ENCODE results near the gene TMEM145.
"Not testable (repeated sequence)": the region's sequence is repeated elsewhere in the genome, so short reads cannot be mapped to it uniquely, and the experiment has no call there.

The TMEM145 gene

GRCh38 chr19:42339126-42339860, 26.2 kb downstream of the TMEM145 start:
- DNase-seq: not testable (repeated sequence)

DNA sequence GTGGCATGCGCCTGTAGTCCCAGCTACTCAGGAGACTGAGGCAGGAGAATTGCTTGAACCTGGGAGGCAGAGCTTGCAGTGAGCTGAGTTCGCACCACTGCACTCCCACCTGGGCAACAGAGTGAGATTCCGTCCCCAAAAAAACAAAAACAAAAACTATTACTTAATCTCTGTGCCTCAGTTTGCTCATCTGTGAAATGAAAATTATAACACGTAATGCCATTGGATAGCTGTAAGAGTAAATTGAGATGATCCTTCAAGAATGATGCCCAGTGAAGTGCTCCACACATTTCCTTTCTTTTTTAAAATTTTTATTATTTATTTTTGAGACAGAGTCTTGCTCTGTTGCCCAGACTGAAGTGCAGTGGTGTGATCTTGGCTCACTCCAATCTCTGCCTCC, 26.8 kb downstream of the TMEM145 start:
- DNase-seq: not testable (repeated sequence)

DNA sequence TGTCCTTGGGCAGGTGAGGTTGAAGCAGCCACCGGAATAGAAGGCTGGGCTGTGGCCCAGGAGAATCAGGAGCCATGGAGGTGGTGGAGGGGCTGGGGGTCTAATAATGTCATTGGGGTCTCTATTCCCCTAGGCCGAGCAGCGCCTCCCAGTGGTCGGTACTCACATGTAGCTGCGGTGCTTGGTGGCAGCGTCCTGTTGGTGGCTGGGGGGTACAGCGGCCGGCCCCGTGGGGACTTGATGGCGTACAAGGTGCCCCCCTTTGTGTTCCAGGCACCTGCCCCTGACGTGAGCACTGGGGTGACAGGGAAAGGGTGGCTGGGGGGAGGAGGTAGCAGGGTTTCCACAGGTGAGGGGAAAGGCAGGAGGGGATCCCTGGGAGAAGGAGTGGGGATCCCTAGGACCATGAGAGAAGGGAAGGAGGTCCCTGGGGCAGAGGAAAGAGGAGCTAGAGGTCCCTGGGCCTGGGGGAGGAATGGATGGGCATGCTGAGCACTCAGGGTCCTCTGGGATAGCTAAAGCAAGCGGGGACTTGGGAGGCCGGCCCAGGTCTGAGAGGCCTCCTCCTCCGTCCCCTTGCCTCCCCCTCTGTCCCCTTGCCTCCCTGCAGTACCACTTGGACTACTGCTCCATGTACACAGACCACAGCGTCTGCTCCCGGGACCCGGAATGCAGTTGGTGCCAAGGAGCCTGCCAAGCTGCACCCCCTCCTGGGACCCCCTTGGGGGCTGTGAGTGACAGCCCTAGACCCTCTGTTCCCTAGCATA, 30.4 kb downstream of the TMEM145 start:
- DNase-seq: no peak

DNA sequence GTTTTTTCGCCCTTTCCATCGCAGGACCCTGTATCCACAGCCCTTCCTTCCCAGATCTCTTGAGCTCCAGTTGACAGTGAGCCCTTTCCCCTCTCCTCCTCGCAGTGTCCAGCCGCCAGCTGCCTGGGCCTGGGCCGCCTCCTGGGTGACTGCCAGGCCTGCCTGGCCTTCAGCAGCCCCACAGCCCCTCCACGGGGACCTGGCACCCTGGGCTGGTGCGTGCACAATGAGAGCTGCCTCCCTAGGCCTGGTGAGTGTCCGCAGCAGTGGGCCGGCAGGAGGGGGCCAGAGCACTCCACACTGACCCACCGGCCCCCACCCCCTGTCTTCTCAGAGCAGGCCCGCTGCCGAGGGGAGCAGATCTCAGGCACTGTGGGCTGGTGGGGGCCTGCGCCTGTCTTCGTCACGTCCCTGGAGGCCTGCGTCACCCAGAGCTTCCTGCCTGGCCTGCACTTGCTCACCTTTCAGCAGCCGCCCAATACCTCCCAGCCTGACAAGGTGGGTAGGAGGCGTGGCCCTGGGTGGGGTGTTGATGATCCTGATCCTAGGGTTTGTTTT, 31.3 kb downstream of the TMEM145 start:
- DNase-seq: no peak

- no peak for DNase-seq
These were observed 32.2 kb downstream of the TMEM145 start for GRCh38 chr19:42345191-42345812.

GRCh38 chr19:42348211-42348610, 35.1 kb downstream of the TMEM145 start:
- no peak for DNase-seq

GRCh38 chr19:42349378-42350107, 36.4 kb downstream of the TMEM145 start:
- no peak for DNase-seq

GRCh38 chr19:42350417-42350816, 37.3 kb downstream of the TMEM145 start:
- no peak for DNase-seq

DNA sequence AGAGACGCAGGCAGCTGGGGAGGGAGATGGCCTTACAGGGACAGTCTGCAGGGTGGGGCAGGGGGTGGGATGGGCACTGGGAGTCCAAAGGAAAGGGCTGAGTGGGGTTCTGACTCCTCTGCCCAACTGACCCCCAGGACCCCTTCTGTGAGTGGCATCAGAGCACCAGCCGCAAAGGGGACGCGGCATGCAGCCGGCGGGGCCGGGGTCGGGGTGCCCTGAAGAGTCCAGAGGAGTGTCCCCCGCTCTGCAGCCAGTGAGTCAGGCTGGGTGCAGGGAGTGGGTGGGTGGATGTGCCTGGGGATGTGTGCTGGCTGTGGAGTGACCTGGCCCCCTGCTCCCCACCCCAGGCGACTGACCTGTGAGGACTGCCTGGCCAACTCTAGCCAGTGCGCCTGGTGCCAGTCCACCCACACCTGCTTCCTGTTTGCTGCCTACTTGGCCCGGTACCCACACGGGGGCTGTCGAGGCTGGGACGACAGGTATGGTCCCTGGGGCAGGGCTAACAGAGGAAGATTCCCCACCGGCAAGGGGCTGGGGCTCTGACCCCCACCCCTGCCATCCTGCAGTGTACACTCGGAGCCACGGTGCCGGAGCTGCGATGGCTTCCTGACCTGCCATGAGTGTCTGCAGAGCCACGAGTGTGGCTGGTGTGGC, 38.1 kb downstream of the TMEM145 start:
- DNase-seq: no peak

- DNase-seq: peak; percentile 3
These were observed 39.5 kb downstream of the TMEM145 start for GRCh38 chr19:42352301-42353259.

DNA sequence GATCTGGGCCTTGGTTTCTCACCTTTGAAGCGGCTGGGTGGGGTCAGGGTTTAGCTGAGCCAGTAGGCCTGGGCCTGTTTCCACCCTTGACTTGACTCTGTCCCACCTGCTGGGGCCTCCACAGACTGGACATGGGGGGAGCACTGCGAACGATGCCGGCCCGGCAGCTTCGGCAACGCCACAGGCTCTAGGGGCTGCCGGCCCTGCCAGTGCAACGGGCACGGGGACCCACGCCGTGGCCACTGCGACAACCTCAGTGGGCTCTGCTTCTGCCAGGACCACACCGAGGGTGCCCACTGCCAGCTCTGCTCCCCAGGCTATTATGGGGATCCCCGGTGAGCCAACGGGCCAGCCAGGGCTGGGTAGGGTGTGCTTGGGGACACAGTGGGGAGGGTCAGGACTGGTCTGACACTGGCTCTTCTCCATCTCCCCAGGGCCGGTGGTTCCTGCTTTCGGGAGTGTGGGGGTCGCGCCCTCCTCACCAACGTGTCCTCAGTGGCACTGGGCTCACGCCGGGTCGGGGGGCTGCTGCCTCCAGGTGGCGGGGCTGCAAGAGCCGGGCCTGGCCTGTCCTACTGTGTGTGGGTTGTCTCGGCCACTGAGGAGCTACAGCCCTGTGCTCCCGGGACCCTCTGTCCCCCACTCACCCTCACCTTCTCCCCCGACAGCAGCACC, 40.4 kb downstream of the TMEM145 start:
- no peak for DNase-seq

GRCh38 chr19:42355896-42356295, 42.8 kb downstream of the TMEM145 start:
- no peak for DNase-seq

DNA sequence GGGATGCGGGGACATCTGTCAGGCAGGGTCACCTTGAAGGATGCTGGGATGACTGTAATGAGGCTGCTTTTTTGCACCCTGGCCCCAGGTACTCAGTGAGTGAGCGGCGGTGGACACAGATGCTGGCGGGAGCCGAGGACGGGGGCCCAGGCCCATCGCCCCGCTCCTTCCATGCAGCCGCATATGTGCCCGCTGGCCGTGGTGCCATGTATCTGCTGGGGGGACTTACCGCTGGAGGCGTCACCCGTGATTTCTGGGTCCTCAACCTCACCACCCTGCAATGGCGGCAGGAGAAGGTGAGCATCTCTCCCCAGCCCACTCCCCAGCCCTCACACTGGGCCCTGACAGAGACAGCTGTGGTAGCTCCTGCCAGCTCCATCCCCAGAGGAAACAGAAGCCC, 43.6 kb downstream of the TMEM145 start:
- no peak for DNase-seq

DNA sequence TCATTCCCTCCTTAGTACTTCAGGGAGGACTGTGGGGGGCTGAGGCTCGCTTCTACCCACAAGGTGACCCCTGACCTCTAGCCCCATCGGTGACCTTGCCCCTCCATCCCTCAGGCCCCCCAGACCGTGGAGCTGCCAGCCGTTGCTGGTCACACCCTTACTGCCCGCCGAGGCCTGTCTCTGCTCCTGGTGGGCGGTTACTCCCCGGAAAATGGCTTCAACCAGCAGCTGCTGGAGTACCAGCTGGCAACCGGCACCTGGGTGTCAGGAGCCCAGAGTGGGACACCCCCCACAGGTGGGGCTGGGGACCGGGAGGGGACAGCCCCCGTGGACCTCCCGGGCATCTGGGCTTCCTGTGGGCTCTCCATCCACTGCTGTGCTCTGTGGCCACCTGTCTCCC, 44.2 kb downstream of the TMEM145 start:
- DNase-seq: no peak

GRCh38 chr19:42360787-42361544, 47.9 kb downstream of the TMEM145 start:
- DNase-seq: no peak

GRCh38 chr19:42361545-42361910, 48.4 kb downstream of the TMEM145 start:
- DNase-seq: no peak

GRCh38 chr19:42362342-42362741, 49.2 kb downstream of the TMEM145 start:
- no peak for DNase-seq

- no peak for DNase-seq
These were observed 49.9 kb downstream of the TMEM145 start for GRCh38 chr19:42362891-42363440.

DNA sequence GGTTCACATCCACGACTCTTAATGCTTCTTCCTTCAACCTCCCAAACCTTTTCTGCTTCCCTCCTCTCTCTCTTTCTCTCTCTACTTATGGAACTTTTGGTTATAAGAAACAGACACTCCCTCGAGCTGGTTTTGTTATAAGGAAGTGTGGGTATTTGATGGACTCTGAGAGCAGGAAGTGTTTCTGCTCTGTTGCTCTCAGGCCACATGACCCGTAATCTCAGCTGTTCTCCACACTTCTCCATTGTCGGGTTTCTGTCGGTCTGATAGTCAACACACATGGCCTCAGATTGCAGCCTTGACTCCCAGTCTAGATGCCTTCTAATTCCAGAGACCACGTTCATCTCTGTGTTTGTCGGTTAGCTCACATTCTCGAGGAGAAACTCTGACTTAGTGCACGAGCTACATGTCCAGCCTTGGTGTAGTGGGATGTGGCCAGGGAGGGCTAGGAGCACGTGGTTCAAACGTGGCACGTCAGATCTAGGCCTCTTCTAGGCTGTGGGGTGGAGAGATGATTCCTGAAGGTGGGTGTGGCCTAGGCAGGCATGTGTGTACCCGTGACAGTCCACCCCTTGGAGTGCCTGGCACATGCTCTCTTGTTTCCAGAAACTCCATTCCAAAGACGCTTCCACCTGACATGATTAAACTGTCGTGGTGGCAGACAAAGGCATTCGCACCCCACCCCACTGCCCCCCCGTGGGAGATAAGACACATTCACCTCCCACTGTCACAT, 50.7 kb downstream of the TMEM145 start:
- DNase-seq: no peak
